Activated CD8-positive, alpha-beta memory T cell treated with anti-CD3 and anti-CD28 coated beads, Interleukin-2, amount 50 U/mL, for 48 hours (primary cell): ENCODE results near the gene SLCO3A1.
"Not testable (repeated sequence)": the region's sequence is repeated elsewhere in the genome, so short reads cannot be mapped to it uniquely, and the experiment has no call there.

Experiments
- DNase-seq: peaks from one replicate; pipeline ENCODE4 v3.0.0-alpha.2; 2020

Gene SLCO3A1

DNA sequence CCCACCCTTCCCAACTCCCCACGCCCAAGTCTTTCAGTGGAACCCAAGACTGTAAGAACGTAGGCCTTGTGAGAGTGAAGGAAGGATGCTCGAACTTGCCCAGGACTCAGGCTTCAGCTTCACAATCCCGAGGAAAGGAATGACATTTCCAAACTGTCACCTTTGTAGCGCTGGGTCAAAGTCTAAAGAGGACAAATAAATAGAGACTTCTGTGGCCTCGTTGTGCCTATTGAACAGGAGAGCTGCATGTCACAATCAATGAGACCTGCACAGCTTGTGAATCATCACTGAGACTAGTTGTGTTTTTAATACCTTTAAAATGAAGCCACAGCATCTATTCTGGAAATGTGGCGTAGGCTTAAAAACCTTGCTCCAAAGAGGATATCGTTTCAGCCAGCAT lies 317.4 kb downstream of the SLCO3A1 start:
- DNase-seq = no peak

DNA sequence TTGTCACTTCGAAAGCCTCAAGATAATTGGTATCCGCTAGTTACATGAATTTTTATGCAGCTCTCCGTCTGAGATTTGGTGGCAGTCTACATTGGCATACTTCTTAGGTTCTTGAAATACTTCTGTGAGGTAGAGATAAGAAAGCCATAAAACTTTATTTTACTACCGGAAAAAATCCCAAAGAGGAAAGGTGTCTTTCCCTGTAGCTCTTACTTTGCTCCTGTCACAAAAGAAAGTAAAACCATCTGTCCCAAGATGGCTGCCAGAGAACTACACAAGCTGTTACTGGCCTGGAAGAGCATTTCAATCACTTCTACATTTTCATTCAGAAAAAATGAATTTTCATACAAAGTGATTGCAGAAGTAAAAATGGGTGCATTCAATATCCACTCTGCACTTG lies 325.4 kb downstream of the SLCO3A1 start:
- DNase-seq = no peak

DNA sequence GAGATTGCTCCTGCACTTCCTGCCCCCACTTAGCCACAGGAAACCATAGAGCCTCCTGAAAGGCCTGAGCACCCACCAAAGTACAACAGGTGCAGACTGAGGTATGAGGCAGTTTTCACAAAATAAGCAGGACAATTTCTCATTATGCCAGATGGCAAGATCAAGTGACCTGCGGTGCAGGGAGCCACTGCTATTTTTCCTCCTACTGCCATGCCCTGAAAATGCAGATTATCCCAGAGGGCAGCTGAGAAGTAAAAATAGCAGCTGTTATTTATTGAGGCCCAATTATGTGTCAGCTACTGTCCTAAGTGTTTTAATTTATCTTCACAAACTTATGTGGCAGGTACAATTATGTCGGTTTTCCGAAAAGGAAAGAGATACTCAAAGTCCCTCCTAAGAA lies 330.6 kb downstream of the SLCO3A1 start:
- DNase-seq = no peak

DNA sequence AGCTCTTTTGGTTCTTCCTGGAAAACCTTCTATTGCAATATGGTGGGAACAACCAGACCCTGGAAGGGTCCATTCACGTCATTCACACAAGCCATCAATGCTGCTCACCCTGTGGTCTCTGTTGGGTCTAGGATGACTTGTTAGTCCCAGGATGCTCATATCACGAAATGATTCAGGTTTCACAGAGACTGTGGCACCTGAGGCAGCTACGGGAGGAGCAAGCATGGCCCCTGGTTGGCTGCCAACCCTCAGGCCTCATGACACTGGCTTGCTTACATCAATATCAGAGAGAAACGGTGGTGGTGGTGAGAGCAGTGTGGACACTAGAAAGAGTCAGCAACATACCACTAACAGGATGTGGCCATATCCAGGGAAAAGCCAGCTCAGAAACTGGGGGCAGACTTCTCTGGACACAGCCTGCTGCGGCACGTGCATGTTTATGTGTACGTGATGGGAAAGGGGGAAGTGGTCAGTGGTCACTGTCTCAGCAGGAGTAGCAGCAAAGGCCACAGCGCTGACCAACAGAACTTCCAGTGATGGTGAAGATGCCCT lies 331.2 kb downstream of the SLCO3A1 start:
- DNase-seq = no peak

DNA sequence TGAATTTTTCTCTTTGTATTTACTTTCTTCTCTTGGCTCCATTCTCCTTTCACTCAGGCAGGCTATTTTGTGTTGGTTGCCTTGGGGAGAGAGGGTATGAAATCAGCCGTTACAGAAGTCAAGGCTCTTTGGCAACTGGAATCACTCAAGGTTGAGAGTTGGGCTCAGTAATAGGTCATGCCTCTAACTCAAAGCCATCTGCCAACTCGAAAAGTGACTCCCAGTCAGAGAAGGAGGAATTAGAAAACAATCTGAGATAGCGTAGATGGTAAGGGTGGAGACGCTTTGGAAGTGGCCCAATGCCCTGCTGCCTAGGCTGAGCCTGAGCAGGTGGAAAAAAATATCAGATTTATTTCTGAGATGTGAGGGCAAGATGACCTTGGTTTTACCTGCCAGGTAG lies 334.5 kb downstream of the SLCO3A1 start:
- no peak for DNase-seq

DNA sequence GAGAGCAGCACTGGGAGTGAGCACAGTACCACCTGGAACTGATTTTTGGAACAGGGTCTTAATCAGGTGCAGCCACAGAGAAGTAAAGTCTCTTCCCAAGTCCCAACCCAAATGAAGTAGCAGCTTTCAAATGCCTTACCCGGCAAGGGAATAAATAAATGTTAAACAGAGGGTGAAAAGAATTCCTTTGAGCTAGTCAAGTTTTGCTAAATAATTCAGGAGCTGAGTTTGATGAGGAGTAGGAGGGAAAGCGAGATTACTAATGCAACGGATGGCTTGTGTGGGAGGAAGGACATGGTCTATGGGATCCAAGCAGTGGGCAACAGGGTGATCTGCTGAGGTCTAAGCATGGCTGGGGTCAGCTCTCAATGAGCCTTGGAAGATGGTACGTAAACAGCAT lies 335.7 kb downstream of the SLCO3A1 start:
- no peak for DNase-seq

DNA sequence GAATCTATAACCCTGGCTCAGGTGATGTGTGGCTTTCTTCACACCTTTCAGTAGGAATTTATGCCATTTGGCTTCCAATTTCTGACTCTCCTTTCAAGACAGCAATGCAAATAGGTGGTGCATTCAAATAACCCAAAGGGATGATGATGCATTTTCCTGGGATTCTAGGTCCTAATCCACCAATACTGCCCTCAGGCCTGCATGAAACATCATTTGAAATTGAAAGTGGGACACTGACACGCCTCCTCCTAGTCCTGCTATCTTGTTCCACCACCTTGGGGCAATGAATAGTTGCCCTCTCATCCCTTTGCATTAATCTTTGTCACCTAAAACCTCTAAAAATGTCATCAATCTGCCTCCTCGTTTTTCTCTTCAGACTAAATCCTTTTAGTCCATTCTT lies 341.7 kb downstream of the SLCO3A1 start:
- DNase-seq = no peak

DNA sequence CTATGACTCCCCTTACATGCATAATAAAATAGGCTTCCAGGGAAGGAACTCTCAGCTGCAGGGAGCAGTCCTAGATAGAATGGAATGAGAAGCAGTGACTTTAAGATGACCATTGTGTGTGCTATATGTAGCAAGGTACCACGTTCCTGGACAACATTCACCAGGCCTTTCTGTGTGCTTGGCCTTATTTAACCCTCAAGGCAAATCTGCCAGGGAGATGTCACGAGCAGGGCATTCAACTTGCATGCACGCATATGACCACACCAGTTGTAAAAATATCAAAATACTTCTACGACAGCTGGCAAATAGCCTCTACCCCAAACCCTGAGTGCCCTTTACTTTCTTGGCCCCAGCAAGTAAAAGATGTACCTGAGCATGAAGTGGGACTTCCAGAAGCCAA lies 342.8 kb downstream of the SLCO3A1 start:
- DNase-seq = no peak

DNA sequence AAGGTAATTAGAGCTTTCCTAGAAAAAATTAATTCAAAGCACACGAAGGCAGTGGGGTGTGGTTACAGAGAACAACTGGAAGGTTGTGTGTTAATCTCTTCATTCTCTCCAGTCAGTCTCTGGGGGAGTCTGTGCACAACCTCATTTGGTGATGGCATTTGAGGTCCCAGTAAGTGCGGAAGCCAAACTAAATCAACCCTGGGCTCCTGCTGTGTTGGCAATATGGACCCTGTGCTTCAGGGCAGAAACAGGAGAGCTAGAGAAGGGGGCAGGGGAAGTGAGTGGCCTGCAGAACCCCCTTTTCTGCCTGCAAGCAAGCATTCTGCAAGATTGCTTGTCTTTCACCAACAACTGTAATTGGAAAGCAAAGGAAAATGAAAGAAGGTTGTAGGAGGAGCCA lies 344.2 kb downstream of the SLCO3A1 start:
- DNase-seq = no peak

DNA sequence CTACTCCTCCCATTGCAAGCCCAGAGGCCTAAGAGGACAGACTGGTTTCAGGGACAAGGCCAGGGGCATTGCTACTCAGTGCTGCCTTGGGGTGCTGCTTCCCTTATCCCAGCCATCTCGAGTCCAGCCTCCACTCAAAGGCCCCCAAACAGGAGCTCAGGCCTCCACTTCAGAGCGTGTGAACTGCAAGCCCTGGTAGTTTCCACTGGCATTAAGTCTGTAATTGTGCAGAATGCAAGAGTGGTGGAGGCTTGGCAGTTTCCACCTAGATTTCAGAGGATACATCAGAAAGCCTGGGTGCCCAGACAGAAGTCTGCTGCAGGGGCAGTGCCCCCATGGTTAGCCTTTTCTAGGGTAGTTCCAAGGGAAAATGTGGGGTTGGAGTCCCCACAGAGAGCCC lies 347.4 kb downstream of the SLCO3A1 start:
- no peak for DNase-seq

DNA sequence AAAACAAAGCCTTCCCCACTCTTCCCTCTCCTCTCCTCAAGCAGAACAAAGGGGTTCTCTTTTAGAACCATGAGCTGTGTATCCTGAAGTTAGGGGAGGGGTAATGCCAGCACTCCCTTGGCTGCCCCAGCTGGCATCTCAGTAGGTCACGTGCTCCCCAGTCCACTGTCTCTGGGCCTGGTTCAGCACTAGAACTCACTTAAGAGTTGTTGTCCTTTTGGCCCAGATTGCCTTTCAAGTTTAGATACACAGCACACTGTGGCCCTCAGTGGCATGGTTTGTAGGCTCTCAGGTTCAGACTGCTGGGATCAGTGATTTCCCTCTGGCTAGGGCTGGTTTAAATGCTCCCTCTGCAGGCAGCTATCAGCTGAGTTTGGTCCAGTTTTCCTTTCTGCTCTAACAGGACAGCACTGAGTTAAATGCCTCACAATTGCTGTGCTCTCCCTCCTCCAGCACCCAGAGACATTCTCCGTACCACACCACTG lies 351.8 kb downstream of the SLCO3A1 start:
- DNase-seq = no peak

DNA sequence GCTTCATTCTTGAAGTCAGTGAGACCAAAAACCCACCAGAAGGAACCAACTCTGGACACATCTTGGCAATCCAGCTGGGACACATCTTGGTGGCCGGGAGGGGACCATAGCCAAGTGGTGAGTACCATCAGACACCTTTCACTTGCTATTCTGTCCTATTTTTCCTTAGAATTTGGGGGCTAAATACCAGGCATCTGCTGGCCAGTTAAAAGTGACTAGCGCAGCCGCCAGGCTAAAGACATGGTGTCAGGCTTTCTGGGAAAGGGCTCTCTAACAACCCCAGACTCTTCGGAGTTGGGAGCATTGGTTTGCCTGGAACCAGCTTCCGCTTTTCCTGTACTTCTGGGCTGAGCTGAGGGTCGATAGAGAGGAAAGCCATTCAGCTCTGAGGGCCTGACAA lies 354.1 kb downstream of the SLCO3A1 start:
- not testable (repeated sequence) for DNase-seq
